A549 (cell line): ENCODE measurements around the gene RNF41. TPM values are rescaled to one million over a fixed set of nuclear protein-coding genes. Genes with fewer than 3 reads are reported as not detected.

Source experiments
- ATAC-seq, 2 experiments: fragments of 200-7000 bp in 1 of 2; fragments of >200 bp in 1 of 2; cut with Nextera tagmentation in 1 of 2; cut with Tn5 transposase in 1 of 2; 3 replicates each; pipeline versions ENCODE4 v1.8.0 to v1.9.1; 2018 to 2020; ENCODE audit warnings: mild to moderate bottlenecking in 1 of 2, moderate library complexity in 1 of 2
- CTCF ChIA-PET: fragments of 300-600 bp; sonication (Branson Sonifier 250); formaldehyde crosslinking; extraction: SDS; loops from one replicate; lab custom pipeline; 2021; ENCODE audit warnings: antibody characterized with exemption, inconsistent platforms; lab: Yijun Ruan, JAX
- POLR2A ChIA-PET: fragments of 350-600 bp; formaldehyde crosslinking; extraction: SDS; loops from one replicate; lab custom pipeline; 2021; ENCODE audit warnings: antibody characterized with exemption, inconsistent platforms; lab: Yijun Ruan, JAX
- DNase-seq, 2 experiments: peaks; one replicate each; pipeline versions ENCODE4 v3.0.0 to v3.0.0-alpha.2; 2011 to 2016; ENCODE audit warnings: low read depth in 1 of 2, low spot score in 1 of 2
- FAIRE-seq: peaks from 2 replicates; lab custom pipeline; 2011; peaks lifted over from hg19 to GRCh38; lab: Jason Lieb, UNC
- H3K27ac ChIP-seq, 2 experiments: fragments of >200 bp; sonication (Bioruptor Twin); formaldehyde crosslinking; 3 replicates each; pipeline ENCODE4 v1.5.1; 2016 to 2017
- H3K4me1 ChIP-seq: fragments of >200 bp; sonication (Bioruptor Twin); formaldehyde crosslinking; 3 replicates; pipeline ENCODE4 v1.6.1; 2016
- H3K4me2 ChIP-seq: fragments of >200 bp; sonication (Bioruptor Twin); formaldehyde crosslinking; 3 replicates; pipeline ENCODE4 v1.6.1; 2016
- H3K4me3 ChIP-seq: fragments of >200 bp; sonication (Bioruptor Twin); formaldehyde crosslinking; 3 replicates; pipeline ENCODE4 v1.5.1; 2016
- H3K9me3 ChIP-seq: fragments of >200 bp; sonication (Bioruptor Twin); formaldehyde crosslinking; 3 replicates; pipeline ENCODE4 v1.6.1; 2016
- CBX8 ChIP-seq: fragments of 200-600 bp; sonication (generic); IDR thresholded peaks from 2 replicates; pipeline ENCODE4 v1.6.1; 2016
- EHMT2 ChIP-seq: fragments of 200-600 bp; sonication (generic); IDR thresholded peaks from 2 replicates; pipeline ENCODE4 v1.6.1; 2016; ENCODE audit warnings: antibody characterized with exemption, low read depth, mild to moderate bottlenecking, moderate library complexity
- ESRRA ChIP-seq: fragments of 150-350 bp; IDR thresholded peaks from 2 replicates; pipeline ENCODE4 v1.6.1; 2014; ENCODE audit warnings: mild to moderate bottlenecking, low read length, borderline replicate concordance
- HDAC2 ChIP-seq: fragments of 200-600 bp; sonication (generic); IDR thresholded peaks from 2 replicates; pipeline ENCODE4 v1.6.1; 2016
- HES2 ChIP-seq: fragments of >200 bp; sonication (Bioruptor Twin); formaldehyde crosslinking; IDR thresholded peaks from 2 replicates; pipeline ENCODE4 v1.6.1; 2016
- HOXB5 ChIP-seq: fragments of 250-450 bp; sonication (Bioruptor Pico); IDR thresholded peaks from 2 replicates; pipeline ENCODE4 v1.5.0; 2020; ENCODE audit warnings: mild to moderate bottlenecking, moderate library complexity
- KDM1A ChIP-seq: fragments of 200-600 bp; sonication (generic); IDR thresholded peaks from 2 replicates; pipeline ENCODE4 v1.6.1; 2016; ENCODE audit warnings: low read depth, mild to moderate bottlenecking
- POLR2AphosphoS2 ChIP-seq: conservative IDR thresholded peaks from 2 replicates; pipeline ENCODE4 v1.6.1; 2012; ENCODE audit warnings: low read length, improper control_type of control experiment, inconsistent platforms
- REST ChIP-seq: fragments of 200-600 bp; sonication (generic); IDR thresholded peaks from 2 replicates; pipeline ENCODE4 v1.6.1; 2016; ENCODE audit warnings: antibody characterized with exemption, mild to moderate bottlenecking, moderate library complexity
- TFCP2L1 ChIP-seq: fragments of 250-450 bp; sonication (Bioruptor Pico); IDR thresholded peaks from 2 replicates; pipeline ENCODE4 v1.5.0; 2021; ENCODE audit warnings: mild to moderate bottlenecking
- WGBS: methylation state at CpG from one replicate; pipeline ENCODE4 v1.1.6; 2017; ENCODE audit errors: missing lambda C conversion rate; 5-methylcytosine and 5-hydroxymethylcytosine counted together
- polyA plus RNA-seq, 4 experiments: library from polyadenylated mRNA; depleted of rRNA in 3 of 4; stranded (reverse); fragments of >200 nt; fragmentation: RNase III in 1 of 4; extraction: RNeasy Plus Mini Kit Qiagen cat#74134 plus additional on column Dnase treatment in 1 of 4; gene quantifications; 2 replicates in 3 of 4; 3 replicates in 1 of 4; pipeline ENCODE4 v1.2.3, GENCODE V29; 2011 to 2017

The RNF41 gene
- polyA plus RNA-seq, 2 of the 4 experiments (the other 2 are of a cell fraction) = 21.7 to 47.8 TPM

GRCh38 chr12:56152756-56153677 lies 68.7 kb downstream of the RNF41 start:
- H3K4me1 ChIP-seq = peaks cover 21% of the 10 kb centered on the region; the same call in 2 of the 3 replicates
- CTCF ChIA-PET = interaction anchor here (0.6 to 10.2 kb wide), 4 partner anchors 9 to 341 kb away, joined by 3 to 98 read pairs (median 4); partner anchors contain the start of gene ESYT1
- TF ChIP-seq HES2 (no peak), POLR2AphosphoS2 (no peak), CBX8 (no peak), TFCP2L1 (CRISPR knock-in tag) (no peak), EHMT2 (no peak), HDAC2 (no peak), KDM1A (no peak), REST (no peak), HOXB5 (CRISPR knock-in tag) (no peak), ESRRA (no peak)
- DNase-seq (no peak), FAIRE-seq (no peak), ATAC-seq (no peak)
- H3K9me3 ChIP-seq = no peaks in the 10 kb centered on the region
- WGBS = 16% methylated on average over 8 of the region's 8 CpGs
- H3K4me2 ChIP-seq = peak overlapping the region; percentile 82
- H3K27ac ChIP-seq = peak overlapping the region; percentile 92 to 93
- H3K4me3 ChIP-seq = peak overlapping the region; percentile 53
- POLR2A ChIA-PET = no interaction called here

Other genes starting within 250 kb of the RNF41 start
- 90.4 and 93.7 TPM in 2 replicates for gene RAB5B, start 247.8 kb downstream of the RNF41 start, polyA plus RNA-seq (2011; rRNA removed)
- 27.7 to 37.2 TPM (median 36.3 TPM) in 3 replicates for gene RAB5B, start 247.8 kb downstream of the RNF41 start, polyA plus RNA-seq (2017; fragmentation: RNase III; extraction: RNeasy Plus Mini Kit Qiagen cat#74134 plus additional on column Dnase treatment)
- gene SUOX, start 224.6 kb downstream of the RNF41 start, polyA plus RNA-seq (2011; rRNA removed) = 15.6 and 22.2 TPM in 2 replicates
- gene SUOX, start 224.6 kb downstream of the RNF41 start, polyA plus RNA-seq (2017; fragmentation: RNase III; extraction: RNeasy Plus Mini Kit Qiagen cat#74134 plus additional on column Dnase treatment) = 10.8 to 13.6 TPM (median 13.5 TPM) in 3 replicates
- gene IKZF4, start 200.9 kb downstream of the RNF41 start, polyA plus RNA-seq (2011; rRNA removed) = 2.0 and 2.9 TPM in 2 replicates
- 1.5 to 2.4 TPM (median 2.0 TPM) in 3 replicates for gene IKZF4, start 200.9 kb downstream of the RNF41 start, polyA plus RNA-seq (2017; fragmentation: RNase III; extraction: RNeasy Plus Mini Kit Qiagen cat#74134 plus additional on column Dnase treatment)
- 513 and 524 TPM in 2 replicates for gene RPS26, start 180.0 kb downstream of the RNF41 start, polyA plus RNA-seq (2011; rRNA removed)
- gene RPS26, start 180.0 kb downstream of the RNF41 start, polyA plus RNA-seq (2017; fragmentation: RNase III; extraction: RNeasy Plus Mini Kit Qiagen cat#74134 plus additional on column Dnase treatment) = 677 to 831 TPM (median 779 TPM) in 3 replicates
- gene ERBB3, start 141.8 kb downstream of the RNF41 start, polyA plus RNA-seq (2011; rRNA removed) = 17.0 and 24.9 TPM in 2 replicates
- gene ERBB3, start 141.8 kb downstream of the RNF41 start, polyA plus RNA-seq (2017; fragmentation: RNase III; extraction: RNeasy Plus Mini Kit Qiagen cat#74134 plus additional on column Dnase treatment) = 1.8 to 2.2 TPM (median 1.8 TPM) in 3 replicates
- 452 and 717 TPM in 2 replicates for gene PA2G4, start 117.4 kb downstream of the RNF41 start, polyA plus RNA-seq (2011; rRNA removed)
- gene PA2G4, start 117.4 kb downstream of the RNF41 start, polyA plus RNA-seq (2017; fragmentation: RNase III; extraction: RNeasy Plus Mini Kit Qiagen cat#74134 plus additional on column Dnase treatment) = 405 to 477 TPM (median 415 TPM) in 3 replicates
- gene RPL41, start 105.3 kb downstream of the RNF41 start, polyA plus RNA-seq (2011; rRNA removed) = 9,351 and 11,089 TPM in 2 replicates
- 8,804 to 9,815 TPM (median 8,860 TPM) in 3 replicates for gene RPL41, start 105.3 kb downstream of the RNF41 start, polyA plus RNA-seq (2017; fragmentation: RNase III; extraction: RNeasy Plus Mini Kit Qiagen cat#74134 plus additional on column Dnase treatment)
- gene ZC3H10, start 103.7 kb downstream of the RNF41 start, polyA plus RNA-seq (2011; rRNA removed) = 2.1 and 2.7 TPM in 2 replicates
- 2.3 to 3.2 TPM (median 2.7 TPM) in 3 replicates for gene ZC3H10, start 103.7 kb downstream of the RNF41 start, polyA plus RNA-seq (2017; fragmentation: RNase III; extraction: RNeasy Plus Mini Kit Qiagen cat#74134 plus additional on column Dnase treatment)
- gene ESYT1, start 93.7 kb downstream of the RNF41 start, polyA plus RNA-seq (2011; rRNA removed) = 72.4 and 91.6 TPM in 2 replicates
- gene ESYT1, start 93.7 kb downstream of the RNF41 start, polyA plus RNA-seq (2017; fragmentation: RNase III; extraction: RNeasy Plus Mini Kit Qiagen cat#74134 plus additional on column Dnase treatment) = 51.4 to 54.2 TPM (median 51.6 TPM) in 3 replicates
- gene MYL6B, start 69.3 kb downstream of the RNF41 start, polyA plus RNA-seq (2011; rRNA removed) = 48.2 and 67.0 TPM in 2 replicates
- gene MYL6B, start 69.3 kb downstream of the RNF41 start, polyA plus RNA-seq (2017; fragmentation: RNase III; extraction: RNeasy Plus Mini Kit Qiagen cat#74134 plus additional on column Dnase treatment) = 68.6 to 92.7 TPM (median 83.9 TPM) in 3 replicates
- gene MYL6, start 63.6 kb downstream of the RNF41 start, polyA plus RNA-seq (2011; rRNA removed) = 2,280 and 2,307 TPM in 2 replicates
- 3,268 to 3,485 TPM (median 3,270 TPM) in 3 replicates for gene MYL6, start 63.6 kb downstream of the RNF41 start, polyA plus RNA-seq (2017; fragmentation: RNase III; extraction: RNeasy Plus Mini Kit Qiagen cat#74134 plus additional on column Dnase treatment)
- gene SMARCC2, start 32.4 kb downstream of the RNF41 start, polyA plus RNA-seq (2011; rRNA removed) = 83.9 and 109 TPM in 2 replicates
- 48.9 to 57.1 TPM (median 51.9 TPM) in 3 replicates for gene SMARCC2, start 32.4 kb downstream of the RNF41 start, polyA plus RNA-seq (2017; fragmentation: RNase III; extraction: RNeasy Plus Mini Kit Qiagen cat#74134 plus additional on column Dnase treatment)
- 86.1 and 86.7 TPM in 2 replicates for gene NABP2, start 2.4 kb upstream of the RNF41 start, polyA plus RNA-seq (2011; rRNA removed)
- gene NABP2, start 2.4 kb upstream of the RNF41 start, polyA plus RNA-seq (2017; fragmentation: RNase III; extraction: RNeasy Plus Mini Kit Qiagen cat#74134 plus additional on column Dnase treatment) = 64.1 to 69.6 TPM (median 65.2 TPM) in 3 replicates
- 0.42 TPM in 1 of 2 replicates, not detected in the other for gene SLC39A5, start 8.1 kb upstream of the RNF41 start, polyA plus RNA-seq (2011; rRNA removed)
- 0.09 to 0.23 TPM in 2 of 3 replicates, not detected in the other for gene SLC39A5, start 8.1 kb upstream of the RNF41 start, polyA plus RNA-seq (2017; fragmentation: RNase III; extraction: RNeasy Plus Mini Kit Qiagen cat#74134 plus additional on column Dnase treatment)
- gene ANKRD52, start 36.5 kb upstream of the RNF41 start, polyA plus RNA-seq (2011; rRNA removed) = 26.1 and 35.1 TPM in 2 replicates
- 47.4 to 48.7 TPM (median 48.0 TPM) in 3 replicates for gene ANKRD52, start 36.5 kb upstream of the RNF41 start, polyA plus RNA-seq (2017; fragmentation: RNase III; extraction: RNeasy Plus Mini Kit Qiagen cat#74134 plus additional on column Dnase treatment)
- 40.9 and 41.2 TPM in 2 replicates for gene COQ10A, start 45.0 kb upstream of the RNF41 start, polyA plus RNA-seq (2011; rRNA removed)
- gene COQ10A, start 45.0 kb upstream of the RNF41 start, polyA plus RNA-seq (2017; fragmentation: RNase III; extraction: RNeasy Plus Mini Kit Qiagen cat#74134 plus additional on column Dnase treatment) = 20.7 to 23.5 TPM (median 23.2 TPM) in 3 replicates
- gene CS, start 78.4 kb upstream of the RNF41 start, polyA plus RNA-seq (2011; rRNA removed) = 223 and 263 TPM in 2 replicates
- gene CS, start 78.4 kb upstream of the RNF41 start, polyA plus RNA-seq (2017; fragmentation: RNase III; extraction: RNeasy Plus Mini Kit Qiagen cat#74134 plus additional on column Dnase treatment) = 143 to 151 TPM (median 146 TPM) in 3 replicates
- gene CNPY2, start 94.1 kb upstream of the RNF41 start, polyA plus RNA-seq (2011; rRNA removed) = 218 and 257 TPM in 2 replicates
- 150 to 158 TPM (median 155 TPM) in 3 replicates for gene CNPY2, start 94.1 kb upstream of the RNF41 start, polyA plus RNA-seq (2017; fragmentation: RNase III; extraction: RNeasy Plus Mini Kit Qiagen cat#74134 plus additional on column Dnase treatment)
- 66.8 and 89.4 TPM in 2 replicates for gene PAN2, start 112.1 kb upstream of the RNF41 start, polyA plus RNA-seq (2011; rRNA removed)
- gene PAN2, start 112.1 kb upstream of the RNF41 start, polyA plus RNA-seq (2017; fragmentation: RNase III; extraction: RNeasy Plus Mini Kit Qiagen cat#74134 plus additional on column Dnase treatment) = 24.0 to 30.0 TPM (median 29.6 TPM) in 3 replicates
- 0.21 and 0.34 TPM in 2 replicates for gene IL23A, start 117.0 kb upstream of the RNF41 start, polyA plus RNA-seq (2011; rRNA removed)
- 0.31 to 0.34 TPM (median 0.33 TPM) in 3 replicates for gene IL23A, start 117.0 kb upstream of the RNF41 start, polyA plus RNA-seq (2017; fragmentation: RNase III; extraction: RNeasy Plus Mini Kit Qiagen cat#74134 plus additional on column Dnase treatment)
- 29.5 and 40.1 TPM in 2 replicates for gene STAT2, start 138.2 kb upstream of the RNF41 start, polyA plus RNA-seq (2011; rRNA removed)
- gene STAT2, start 138.2 kb upstream of the RNF41 start, polyA plus RNA-seq (2017; fragmentation: RNase III; extraction: RNeasy Plus Mini Kit Qiagen cat#74134 plus additional on column Dnase treatment) = 16.5 to 23.9 TPM (median 22.2 TPM) in 3 replicates
- not detected in 2 replicates for gene APOF, start 140.9 kb upstream of the RNF41 start, polyA plus RNA-seq (2011; rRNA removed)
- not detected in 3 replicates for gene APOF, start 140.9 kb upstream of the RNF41 start, polyA plus RNA-seq (2017; fragmentation: RNase III; extraction: RNeasy Plus Mini Kit Qiagen cat#74134 plus additional on column Dnase treatment)
- gene TIMELESS, start 227.5 kb upstream of the RNF41 start, polyA plus RNA-seq (2011; rRNA removed) = 17.6 and 34.3 TPM in 2 replicates
- 51.4 to 60.1 TPM (median 57.4 TPM) in 3 replicates for gene TIMELESS, start 227.5 kb upstream of the RNF41 start, polyA plus RNA-seq (2017; fragmentation: RNase III; extraction: RNeasy Plus Mini Kit Qiagen cat#74134 plus additional on column Dnase treatment)
- gene MIP, start 232.7 kb upstream of the RNF41 start, polyA plus RNA-seq (2011; rRNA removed) = 0.03 TPM in 1 of 2 replicates, not detected in the other
- gene MIP, start 232.7 kb upstream of the RNF41 start, polyA plus RNA-seq (2017; fragmentation: RNase III; extraction: RNeasy Plus Mini Kit Qiagen cat#74134 plus additional on column Dnase treatment) = not detected in 3 replicates
- 3.5 and 3.8 TPM in 2 replicates for gene SPRYD4, start 246.7 kb upstream of the RNF41 start, polyA plus RNA-seq (2011; rRNA removed)
- 2.1 to 2.2 TPM (median 2.1 TPM) in 3 replicates for gene SPRYD4, start 246.7 kb upstream of the RNF41 start, polyA plus RNA-seq (2017; fragmentation: RNase III; extraction: RNeasy Plus Mini Kit Qiagen cat#74134 plus additional on column Dnase treatment)